A549 (cell line): ENCODE data around the gene RBMS3. TPM values are rescaled to one million over a fixed set of nuclear protein-coding genes. Genes with fewer than 3 reads are reported as not detected.
A peak's percentile ranks its signal among the peaks of the same experiment; 100 is the strongest.

Experiments
- ATAC-seq, 2 experiments: fragments of 200-7000 bp in 1 of 2; fragments of >200 bp in 1 of 2; cut with Nextera tagmentation in 1 of 2; cut with Tn5 transposase in 1 of 2; 3 replicates each; pipeline versions ENCODE4 v1.8.0 to v1.9.1; 2018 to 2020; ENCODE audit warnings: mild to moderate bottlenecking in 1 of 2, moderate library complexity in 1 of 2
- CTCF ChIA-PET: fragments of 300-600 bp; sonication (Branson Sonifier 250); formaldehyde crosslinking; extraction: SDS; loops from one replicate; lab custom pipeline; 2021; ENCODE audit warnings: antibody characterized with exemption, inconsistent platforms; lab: Yijun Ruan, JAX
- POLR2A ChIA-PET: fragments of 350-600 bp; formaldehyde crosslinking; extraction: SDS; loops from one replicate; lab custom pipeline; 2021; ENCODE audit warnings: antibody characterized with exemption, inconsistent platforms; lab: Yijun Ruan, JAX
- DNase-seq, 2 experiments: peaks; one replicate each; pipeline versions ENCODE4 v3.0.0 to v3.0.0-alpha.2; 2011 to 2016; ENCODE audit warnings: low read depth in 1 of 2, low spot score in 1 of 2
- FAIRE-seq: peaks from 2 replicates; lab custom pipeline; 2011; peaks lifted over from hg19 to GRCh38; lab: Jason Lieb, UNC
- H3K27ac ChIP-seq, 2 experiments: fragments of >200 bp; sonication (Bioruptor Twin); formaldehyde crosslinking; 3 replicates each; pipeline ENCODE4 v1.5.1; 2016 to 2017
- H3K4me1 ChIP-seq: fragments of >200 bp; sonication (Bioruptor Twin); formaldehyde crosslinking; 3 replicates; pipeline ENCODE4 v1.6.1; 2016
- H3K4me2 ChIP-seq: fragments of >200 bp; sonication (Bioruptor Twin); formaldehyde crosslinking; 3 replicates; pipeline ENCODE4 v1.6.1; 2016
- H3K4me3 ChIP-seq: fragments of >200 bp; sonication (Bioruptor Twin); formaldehyde crosslinking; 3 replicates; pipeline ENCODE4 v1.5.1; 2016
- H3K9me3 ChIP-seq: fragments of >200 bp; sonication (Bioruptor Twin); formaldehyde crosslinking; 3 replicates; pipeline ENCODE4 v1.6.1; 2016
- ATOH8 ChIP-seq: fragments of 250-450 bp; sonication (Bioruptor Pico); IDR thresholded peaks from 2 replicates; pipeline ENCODE4 v1.5.0; 2020; ENCODE audit warnings: low read depth, mild to moderate bottlenecking, moderate library complexity
- BHLHE40 ChIP-seq: IDR thresholded peaks from 2 replicates; pipeline ENCODE4 v1.6.1; 2012; ENCODE audit warnings: low read depth, low read length, inconsistent platforms
- CHD2 ChIP-seq: fragments of 150-350 bp; IDR thresholded peaks from 2 replicates; pipeline ENCODE4 v1.6.1; 2014; ENCODE audit warnings: low read length; ENCODE audit not compliant: partially characterized antibody
- E2F6 ChIP-seq: IDR thresholded peaks from 2 replicates; pipeline ENCODE4 v1.6.1; 2012; ENCODE audit warnings: low read depth, borderline replicate concordance
- ESRRA ChIP-seq: fragments of 150-350 bp; IDR thresholded peaks from 2 replicates; pipeline ENCODE4 v1.6.1; 2014; ENCODE audit warnings: mild to moderate bottlenecking, low read length, borderline replicate concordance
- FOSB ChIP-seq: fragments of 250-450 bp; sonication (Bioruptor Pico); IDR thresholded peaks from 2 replicates; pipeline ENCODE4 v1.5.0; 2020; ENCODE audit warnings: mild to moderate bottlenecking, moderate library complexity
- GATA3 ChIP-seq: IDR thresholded peaks from 2 replicates; pipeline ENCODE4 v1.6.1; 2012; ENCODE audit warnings: borderline replicate concordance
- HOXB5 ChIP-seq: fragments of 250-450 bp; sonication (Bioruptor Pico); IDR thresholded peaks from 2 replicates; pipeline ENCODE4 v1.5.0; 2020; ENCODE audit warnings: mild to moderate bottlenecking, moderate library complexity
- KDM1A ChIP-seq: fragments of 200-600 bp; sonication (generic); IDR thresholded peaks from 2 replicates; pipeline ENCODE4 v1.6.1; 2016; ENCODE audit warnings: low read depth, mild to moderate bottlenecking
- MAFK ChIP-seq: fragments of 450-650 bp; IDR thresholded peaks from 2 replicates; pipeline ENCODE4 v1.6.1; 2014; ENCODE audit not compliant: partially characterized antibody
- MAZ ChIP-seq: fragments of 150-350 bp; IDR thresholded peaks from 2 replicates; pipeline ENCODE4 v1.6.1; 2014; ENCODE audit warnings: antibody characterized with exemption, low read depth, low read length, borderline replicate concordance
- NPAS2 ChIP-seq: fragments of 250-450 bp; sonication (Bioruptor Pico); IDR thresholded peaks from 2 replicates; pipeline ENCODE4 v1.8.0; 2022; ENCODE audit warnings: mild to moderate bottlenecking, moderate library complexity, borderline replicate concordance
- NR3C1 ChIP-seq: fragments of >200 bp; sonication (Bioruptor Twin); formaldehyde crosslinking; IDR thresholded peaks from 3 replicates; pipeline ENCODE4 v1.6.1; 2017
- POLR2AphosphoS2 ChIP-seq: conservative IDR thresholded peaks from 2 replicates; pipeline ENCODE4 v1.6.1; 2012; ENCODE audit warnings: low read length, improper control_type of control experiment, inconsistent platforms
- RAD21 ChIP-seq, 2 experiments: fragments of >200 bp in 1 of 2; sonication (Bioruptor Twin) in 1 of 2; formaldehyde crosslinking in 1 of 2; IDR thresholded peaks in 1 of 2; conservative IDR thresholded peaks in 1 of 2; 2 replicates in 1 of 2; 3 replicates in 1 of 2; pipeline ENCODE4 v1.6.1; 2012 to 2018; ENCODE audit warnings: inconsistent platforms in 1 of 2
- RFX5 ChIP-seq: fragments of 450-650 bp; IDR thresholded peaks from 2 replicates; pipeline ENCODE4 v1.7.1; 2014; ENCODE audit warnings: antibody characterized with exemption, mild to moderate bottlenecking, moderate library complexity
- RNF2 ChIP-seq: fragments of 200-600 bp; sonication (generic); IDR thresholded peaks from 2 replicates; pipeline ENCODE4 v1.6.1; 2016; ENCODE audit warnings: low read depth, mild to moderate bottlenecking, antibody characterized with exemption, moderate library complexity, borderline replicate concordance
- SMC3 ChIP-seq: fragments of >200 bp; sonication (Bioruptor Twin); formaldehyde crosslinking; IDR thresholded peaks from 3 replicates; pipeline ENCODE4 v1.6.1; 2018; ENCODE audit warnings: inconsistent platforms
- ZNF302 ChIP-seq: fragments of 250-450 bp; sonication (Bioruptor Pico); IDR thresholded peaks from 2 replicates; pipeline ENCODE4 v1.9.0; 2021; ENCODE audit warnings: inconsistent platforms, mild to moderate bottlenecking, moderate library complexity
- WGBS: methylation state at CpG from one replicate; pipeline ENCODE4 v1.1.6; 2017; ENCODE audit errors: missing lambda C conversion rate; 5-methylcytosine and 5-hydroxymethylcytosine counted together
- polyA plus RNA-seq, 4 experiments: library from polyadenylated mRNA; depleted of rRNA in 3 of 4; stranded (reverse); fragments of >200 nt; fragmentation: RNase III in 1 of 4; extraction: RNeasy Plus Mini Kit Qiagen cat#74134 plus additional on column Dnase treatment in 1 of 4; gene quantifications; 2 replicates in 3 of 4; 3 replicates in 1 of 4; pipeline ENCODE4 v1.2.3, GENCODE V29; 2011 to 2017
- TF ChIP-seq, protein P1 (sequence below): fragments of >200 bp; sonication (Bioruptor Twin); formaldehyde crosslinking; IDR thresholded peaks from 3 replicates; pipeline ENCODE4 v1.5.1; 2016
- TF ChIP-seq, protein P2 (sequence below): fragments of 450-650 bp; IDR thresholded peaks from 2 replicates; pipeline ENCODE4 v1.6.1; 2014; ENCODE audit warnings: antibody characterized with exemption

Gene RBMS3
- polyA plus RNA-seq, 2 of the 4 experiments (the other 2 are of a cell fraction) = 0.92 to 4.1 TPM

GRCh38 chr3:29329986-29330890, 49.4 kb downstream of the RBMS3 start:
- ATAC-seq = peak; percentile 40 to 58; a peak in 4 of 6 replicates
- H3K27ac ChIP-seq = peak overlapping the region; percentile 53 to 66; a peak in 5 of 6 replicates
- no peaks in the 10 kb centered on the region for H3K9me3 ChIP-seq
- no peak overlapping the region for H3K4me3 ChIP-seq
- H3K4me2 ChIP-seq = peak overlapping the region; percentile 60
- ChIA-PET CTCF (interaction anchor here (0.8 kb wide), 1 partner anchor 51 kb away, joined by 3 read pairs; no protein-coding TSS in a partner anchor), POLR2A (no interaction called here)
- 57% methylated on average over 4 of the region's 4 CpGs for WGBS
- peaks cover 79% of the 10 kb centered on the region for H3K4me1 ChIP-seq
- TF ChIP-seq RNF2 = no peak
- no peak for TF ChIP-seq BHLHE40
- TF ChIP-seq RFX5 = no peak
- TF ChIP-seq, protein P1, sequence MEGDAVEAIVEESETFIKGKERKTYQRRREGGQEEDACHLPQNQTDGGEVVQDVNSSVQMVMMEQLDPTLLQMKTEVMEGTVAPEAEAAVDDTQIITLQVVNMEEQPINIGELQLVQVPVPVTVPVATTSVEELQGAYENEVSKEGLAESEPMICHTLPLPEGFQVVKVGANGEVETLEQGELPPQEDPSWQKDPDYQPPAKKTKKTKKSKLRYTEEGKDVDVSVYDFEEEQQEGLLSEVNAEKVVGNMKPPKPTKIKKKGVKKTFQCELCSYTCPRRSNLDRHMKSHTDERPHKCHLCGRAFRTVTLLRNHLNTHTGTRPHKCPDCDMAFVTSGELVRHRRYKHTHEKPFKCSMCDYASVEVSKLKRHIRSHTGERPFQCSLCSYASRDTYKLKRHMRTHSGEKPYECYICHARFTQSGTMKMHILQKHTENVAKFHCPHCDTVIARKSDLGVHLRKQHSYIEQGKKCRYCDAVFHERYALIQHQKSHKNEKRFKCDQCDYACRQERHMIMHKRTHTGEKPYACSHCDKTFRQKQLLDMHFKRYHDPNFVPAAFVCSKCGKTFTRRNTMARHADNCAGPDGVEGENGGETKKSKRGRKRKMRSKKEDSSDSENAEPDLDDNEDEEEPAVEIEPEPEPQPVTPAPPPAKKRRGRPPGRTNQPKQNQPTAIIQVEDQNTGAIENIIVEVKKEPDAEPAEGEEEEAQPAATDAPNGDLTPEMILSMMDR = no peak
- FAIRE-seq = no peak
- DNase-seq = peak in 1 of 2 experiments; percentile 14

DNA sequence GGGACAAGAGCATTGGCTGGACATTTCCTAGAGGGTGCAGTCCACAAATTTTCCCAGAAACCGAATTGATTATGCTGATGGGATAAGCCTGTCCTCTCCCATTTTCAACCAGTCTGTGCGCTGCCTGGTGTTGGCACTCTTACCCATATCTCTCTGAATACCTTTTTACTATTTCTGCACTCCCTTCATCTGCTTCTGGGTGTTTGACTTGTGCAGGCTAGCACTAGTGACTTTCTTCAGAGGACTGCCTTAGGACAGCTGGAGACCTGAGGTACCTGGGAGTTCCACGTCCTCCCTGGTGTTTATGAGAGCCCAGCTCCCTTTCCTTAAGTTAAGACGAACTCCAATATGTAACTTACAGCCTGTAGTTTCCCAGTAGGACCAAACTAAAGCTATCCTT, 50.2 kb downstream of the RBMS3 start:
- peak overlapping the region; percentile 53 to 66 for H3K27ac ChIP-seq
- DNase-seq (no peak), ATAC-seq (peak; percentile 16 to 45; a peak in 3 of 6 replicates), FAIRE-seq (no peak)
- H3K9me3 ChIP-seq = no peaks in the 10 kb centered on the region
- TF ChIP-seq MAZ (no peak), E2F6 (0 out of 2 replicates have a peak, but pooled peaks have one; percentile 12)
- CTCF ChIA-PET = interaction anchor here (0.8 kb wide), 1 partner anchor 52 kb away, joined by 3 read pairs; no protein-coding TSS in a partner anchor
- H3K4me3 ChIP-seq = no peak overlapping the region
- H3K4me2 ChIP-seq = peak overlapping the region; percentile 60
- peaks cover 78% of the 10 kb centered on the region for H3K4me1 ChIP-seq
- POLR2A ChIA-PET = no interaction called here
- 70% methylated on average over 4 of the region's 4 CpGs for WGBS

DNA sequence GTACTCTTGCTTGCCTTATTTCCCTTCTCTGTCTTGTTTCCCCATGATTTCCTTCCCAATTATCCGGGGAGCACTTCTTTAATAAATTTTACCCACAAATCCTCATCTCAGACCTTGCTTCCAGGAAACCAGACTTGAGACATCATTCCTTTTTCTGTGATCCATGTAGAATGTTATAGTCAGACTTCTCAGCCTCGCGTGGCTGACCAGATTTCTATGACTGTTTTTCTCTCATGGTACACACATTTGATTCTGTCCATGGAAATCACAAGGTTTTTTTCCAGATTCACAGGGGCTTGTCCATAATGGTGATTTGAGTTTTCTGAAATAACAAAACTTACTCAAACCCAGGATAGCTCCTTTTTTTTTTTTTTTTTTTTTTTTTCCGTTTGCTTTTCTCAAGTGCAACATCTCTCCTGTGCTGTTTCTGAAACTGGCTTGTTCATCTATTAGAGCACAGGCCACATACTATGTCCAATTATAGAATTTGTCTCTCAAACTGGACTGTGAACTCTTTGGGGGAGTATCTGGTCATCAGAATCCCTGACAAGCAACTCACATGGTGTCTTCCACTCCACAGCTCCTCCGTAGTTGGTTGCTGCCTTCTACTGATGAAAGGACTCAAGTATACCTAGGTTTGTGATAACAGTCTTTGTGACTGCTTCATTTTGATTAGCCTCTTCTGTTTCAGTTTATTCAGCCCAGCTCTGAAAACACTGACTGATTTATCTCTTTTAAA, 50.8 kb downstream of the RBMS3 start:
- ATAC-seq (peak in 1 of 2 experiments; percentile 10; a peak in 1 of 6 replicates), DNase-seq (peak in 1 of 2 experiments; percentile 31), FAIRE-seq (no peak)
- Histone ChIP-seq H3K4me2 (peak overlapping the region; percentile 60), H3K9me3 (no peaks in the 10 kb centered on the region), H3K27ac (peak overlapping the region; percentile 53 to 66)
- CTCF ChIA-PET = interaction anchor here (0.9 kb wide), 1 partner anchor 13 kb away, joined by 4 read pairs; no protein-coding TSS in a partner anchor
- TF ChIP-seq RAD21 (conservative IDR thresholded peaks at IDR 0.05 in 1 of 2, IDR thresholded peaks at IDR 0.05 in 1 of 2) = 0 out of 5 replicates have a peak, but pooled peaks of 1 of the 2 experiments have one; percentile 7
- no peak for TF ChIP-seq HOXB5 (CRISPR knock-in tag)
- no peak for TF ChIP-seq CHD2
- TF ChIP-seq, all 56 proteins: peak for 1
- Histone ChIP-seq H3K4me1 (peaks cover 79% of the 10 kb centered on the region), H3K4me3 (no peak overlapping the region)
- 69% methylated on average over 5 of the region's 5 CpGs for WGBS
- POLR2A ChIA-PET = no interaction called here

GRCh38 chr3:29332195-29332637, 51.3 kb downstream of the RBMS3 start:
- TF ChIP-seq KDM1A (no peak), FOSB (CRISPR knock-in tag) (no peak), MAFK (no peak), POLR2AphosphoS2 (no peak), ESRRA (no peak), ATOH8 (no peak), NPAS2 (CRISPR knock-in tag) (no peak), NR3C1 (no peak), GATA3 (no peak), ZNF302 (CRISPR knock-in tag) (no peak), SMC3 (no peak)
- TF ChIP-seq, protein P2, sequence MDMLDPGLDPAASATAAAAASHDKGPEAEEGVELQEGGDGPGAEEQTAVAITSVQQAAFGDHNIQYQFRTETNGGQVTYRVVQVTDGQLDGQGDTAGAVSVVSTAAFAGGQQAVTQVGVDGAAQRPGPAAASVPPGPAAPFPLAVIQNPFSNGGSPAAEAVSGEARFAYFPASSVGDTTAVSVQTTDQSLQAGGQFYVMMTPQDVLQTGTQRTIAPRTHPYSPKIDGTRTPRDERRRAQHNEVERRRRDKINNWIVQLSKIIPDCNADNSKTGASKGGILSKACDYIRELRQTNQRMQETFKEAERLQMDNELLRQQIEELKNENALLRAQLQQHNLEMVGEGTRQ = no peak
- TF ChIP-seq, all 56 proteins: peak for 0
- Histone ChIP-seq H3K27ac (peak overlapping the region; percentile 53 to 66; a peak in 5 of 6 replicates), H3K9me3 (no peaks in the 10 kb centered on the region), H3K4me2 (peak overlapping the region; percentile 60), H3K4me1 (peaks cover 75% of the 10 kb centered on the region), H3K4me3 (no peak overlapping the region)
- ChIA-PET POLR2A (no interaction called here), CTCF (interaction anchor here (0.9 kb wide), 1 partner anchor 12 kb away, joined by 4 read pairs; no protein-coding TSS in a partner anchor)
- DNase-seq = no peak
- ATAC-seq = no peak
- 81% methylated on average over 2 of the region's 2 CpGs for WGBS
- peak; percentile 36 for FAIRE-seq
